IPS DF 6.9 (cell line): ENCODE data around the gene TECPR2.

Source experiments
- DNase-seq: peaks from one replicate; pipeline ENCODE4 v3.0.0-alpha.2; 2013; ENCODE audit warnings: low read depth, low spot score
- H3K27ac ChIP-seq: one replicate; pipeline ENCODE4 v1.5.1; 2013; ENCODE audit warnings: low read length, control low read depth
- H3K27me3 ChIP-seq: 2 replicates; pipeline ENCODE4 v1.6.1; 2013; ENCODE audit warnings: mild to moderate bottlenecking, low read length; ENCODE audit not compliant: control insufficient read depth, insufficient read depth
- H3K36me3 ChIP-seq: 2 replicates; pipeline ENCODE4 v1.6.1; 2013; ENCODE audit warnings: low read length; ENCODE audit not compliant: control insufficient read depth, insufficient read depth
- H3K4me1 ChIP-seq: 2 replicates; pipeline ENCODE4 v1.6.1; 2013; ENCODE audit warnings: low read length; ENCODE audit not compliant: control insufficient read depth, insufficient read depth
- H3K4me3 ChIP-seq: 2 replicates; pipeline ENCODE4 v1.5.1; 2013; ENCODE audit warnings: mild to moderate bottlenecking, low read length
- H3K9me3 ChIP-seq: 2 replicates; pipeline ENCODE4 v1.6.1; 2013; ENCODE audit warnings: low read length, inconsistent platforms; ENCODE audit not compliant: control insufficient read depth, insufficient read depth
- WGBS: extraction: QIAGEN DNeasy Blood & Tissue Kit; methylation state at CpG from one replicate; pipeline ENCODE4 v1.1.7; 2013; ENCODE audit warnings: mixed read lengths, missing lambda C conversion rate; ENCODE audit not compliant: insufficient read length, insufficient coverage; 5-methylcytosine and 5-hydroxymethylcytosine counted together

The TECPR2 gene

GRCh38 chr14:102362545-102363181 is at the start of gene TECPR2, which contains the start of gene CINP:
TECPR2 (plus strand) TSS chr14:102362941; CDS start chr14:102376722, 13,781 bp downstream.
CINP (minus strand) TSS chr14:102362890; CDS start chr14:102362851, 39 bp downstream.
- H3K9me3 ChIP-seq, result no peaks in the 10 kb centered on the region
- WGBS, result no CpG with 5 or more reads among the region's 58 CpGs
- DNase-seq, result peak; percentile 77
- no peaks in the 10 kb centered on the region for H3K36me3 ChIP-seq
- H3K4me1 ChIP-seq, result no peaks in the 10 kb centered on the region
- H3K4me3 ChIP-seq, result peak within 1 kb of the TSS; percentile 64
- no peaks in the 10 kb centered on the region for H3K27me3 ChIP-seq
- H3K27ac ChIP-seq, result no peak within 1 kb of the TSS

GRCh38 chr14:102314242-102315011 is 48.3 kb upstream of the TECPR2 start:
- Histone ChIP-seq H3K9me3 (no peaks in the 10 kb centered on the region), H3K4me3 (peak overlapping the region; percentile 73), H3K36me3 (no peaks in the 10 kb centered on the region), H3K27ac (no peak overlapping the region), H3K4me1 (no peaks in the 10 kb centered on the region; the same call in 1 of the 2 replicates), H3K27me3 (no peaks in the 10 kb centered on the region; the same call in 1 of the 2 replicates)
- no CpG with 5 or more reads among the region's 52 CpGs for WGBS
- no peak for DNase-seq

GRCh38 chr14:102315121-102315520 is 47.6 kb upstream of the TECPR2 start:
- Histone ChIP-seq H3K27me3 (no peaks in the 10 kb centered on the region; the same call in 1 of the 2 replicates), H3K9me3 (no peaks in the 10 kb centered on the region), H3K4me3 (no peak overlapping the region), H3K27ac (no peak overlapping the region), H3K36me3 (no peaks in the 10 kb centered on the region; the same call in 1 of the 2 replicates), H3K4me1 (no peaks in the 10 kb centered on the region; the same call in 1 of the 2 replicates)
- WGBS, result no CpG with 5 or more reads among the region's 6 CpGs
- DNase-seq, result no peak

- no peaks in the 10 kb centered on the region; the same call in 1 of the 2 replicates for H3K27me3 ChIP-seq
- no peaks in the 10 kb centered on the region; the same call in 1 of the 2 replicates for H3K36me3 ChIP-seq
- no peaks in the 10 kb centered on the region; the same call in 1 of the 2 replicates for H3K4me1 ChIP-seq
- H3K9me3 ChIP-seq, result no peaks in the 10 kb centered on the region
- WGBS, result no CpG with 5 or more reads among the region's 10 CpGs
- no peak for DNase-seq
- peak overlapping the region; percentile 56; the same call in 1 of the 2 replicates for H3K4me3 ChIP-seq
- no peak overlapping the region for H3K27ac ChIP-seq
Observed at GRCh38 chr14:102316338-102316742, 46.4 kb upstream of the TECPR2 start.

GRCh38 chr14:102316743-102317563 is 45.8 kb upstream of the TECPR2 start:
- no CpG with 5 or more reads among the region's 54 CpGs for WGBS

GRCh38 chr14:102317564-102318248 is 45.0 kb upstream of the TECPR2 start:
- DNase-seq, result no peak

More at GRCh38 chr14:102316743-102317563, 45.8 kb upstream of the TECPR2 start:
- Histone ChIP-seq H3K9me3 (no peaks in the 10 kb centered on the region), H3K4me3 (peak overlapping the region; percentile 67; the same call in 1 of the 2 replicates), H3K36me3 (no peaks in the 10 kb centered on the region; the same call in 1 of the 2 replicates), H3K4me1 (no peaks in the 10 kb centered on the region; the same call in 1 of the 2 replicates), H3K27ac (no peak overlapping the region), H3K27me3 (no peaks in the 10 kb centered on the region; the same call in 1 of the 2 replicates)
- DNase-seq, result peak; percentile 78

GRCh38 chr14:102318781-102319276 is 43.9 kb upstream of the TECPR2 start:
- no peaks in the 10 kb centered on the region for H3K4me1 ChIP-seq
- H3K27me3 ChIP-seq, result no peaks in the 10 kb centered on the region; the same call in 1 of the 2 replicates
- WGBS, result no CpG with 5 or more reads among the region's 15 CpGs
- no peaks in the 10 kb centered on the region for H3K9me3 ChIP-seq
- no peak overlapping the region for H3K27ac ChIP-seq
- no peaks in the 10 kb centered on the region; the same call in 1 of the 2 replicates for H3K36me3 ChIP-seq
- DNase-seq, result no peak
- H3K4me3 ChIP-seq, result peak overlapping the region; percentile 82; the same call in 1 of the 2 replicates

More at GRCh38 chr14:102317564-102318248, 45.0 kb upstream of the TECPR2 start:
- no peaks in the 10 kb centered on the region; the same call in 1 of the 2 replicates for H3K4me1 ChIP-seq
- no peak overlapping the region for H3K27ac ChIP-seq
- no CpG with 5 or more reads among the region's 12 CpGs for WGBS
- no peaks in the 10 kb centered on the region for H3K9me3 ChIP-seq
- H3K36me3 ChIP-seq, result no peaks in the 10 kb centered on the region; the same call in 1 of the 2 replicates
- H3K4me3 ChIP-seq, result peak overlapping the region; percentile 67; the same call in 1 of the 2 replicates
- H3K27me3 ChIP-seq, result no peaks in the 10 kb centered on the region; the same call in 1 of the 2 replicates

GRCh38 chr14:102319351-102320032 is 43.2 kb upstream of the TECPR2 start, which contains the start of gene ZNF839:
ZNF839 (plus strand) TSS chr14:102319746; CDS start chr14:102319766, 20 bp downstream.
- no CpG with 5 or more reads among the region's 71 CpGs for WGBS
- H3K27me3 ChIP-seq, result no peaks in the 10 kb centered on the region; the same call in 1 of the 2 replicates

More at GRCh38 chr14:102319351-102320032, 43.2 kb upstream of the TECPR2 start, which contains the start of gene ZNF839:
- no peak within 1 kb of the TSS for H3K27ac ChIP-seq
- peak; percentile 64 for DNase-seq
- H3K4me1 ChIP-seq, result no peaks in the 10 kb centered on the region
- H3K9me3 ChIP-seq, result no peaks in the 10 kb centered on the region
- peak within 1 kb of the TSS; percentile 82 for H3K4me3 ChIP-seq
- H3K36me3 ChIP-seq, result no peaks in the 10 kb centered on the region; the same call in 1 of the 2 replicates
